GM10248 (cell line): Measurements from ENCODE around the gene PCDHGA6.
"Not testable (repeated sequence)": the region's sequence is repeated elsewhere in the genome, so short reads cannot be mapped to it uniquely, and the experiment has no call there.

Experiments
- CTCF ChIA-PET: fragments of 300-600 bp; sonication (Branson Sonifier 250); formaldehyde crosslinking; extraction: SDS; loops from one replicate; lab custom pipeline; 2021; ENCODE audit warnings: antibody characterized with exemption; lab: Yijun Ruan, JAX
- POLR2A ChIA-PET: fragments of 350-650 bp; sonication (Branson Sonifier 250); formaldehyde crosslinking; extraction: SDS; loops from one replicate; lab custom pipeline; 2020; ENCODE audit warnings: antibody characterized with exemption; lab: Yijun Ruan, JAX
- DNase-seq: peaks from one replicate; pipeline ENCODE4 v3.0.0; 2012; ENCODE audit errors: extremely low spot score
- CTCF ChIP-seq: IDR thresholded peaks from 2 replicates; pipeline ENCODE4 v1.5.1; 2012; ENCODE audit warnings: mild to moderate bottlenecking, low read depth; ENCODE audit errors: extremely low read depth, missing control alignments, control extremely low read depth

Gene PCDHGA6

GRCh38 chr5:141373673-141374317 is at the start of gene PCDHGA6:
PCDHGA6 (plus strand) TSS chr5:141373891; CDS start chr5:141374084, 193 bp downstream.
- peak; percentile 32 for TF ChIP-seq CTCF
- no peak for DNase-seq
- ChIA-PET POLR2A (no interaction called here), CTCF (interaction anchor here (1.1 to 1.8 kb wide), 3 partner anchors 21 to 39 kb away, joined by 3 to 6 read pairs (median 4); partner anchors contain the start of gene PCDHGA10)

- TF ChIP-seq CTCF: peak; percentile 43
- ChIA-PET CTCF (interaction anchor here (0.7 to 4.6 kb wide), 7 partner anchors 10 to 242 kb away, joined by 3 to 14 read pairs (median 4); partner anchors contain the start of genes PCDHGA2 and PCDHGB3), POLR2A (no interaction called here)
- DNase-seq: peak; percentile 62
These were observed 47.4 kb upstream of the PCDHGA6 start for GRCh38 chr5:141326088-141326854.

GRCh38 chr5:141328231-141328630 is 45.5 kb upstream of the PCDHGA6 start:
- POLR2A ChIA-PET: no interaction called here
- no peak for TF ChIP-seq CTCF
- CTCF ChIA-PET: interaction anchor here (0.8 to 4.4 kb wide), 8 partner anchors 9 to 236 kb away, joined by 3 to 53 read pairs (median 4); partner anchors contain the start of genes PCDHGB1, PCDHGB6 and TAF7

GRCh38 chr5:141330299-141331080 is 43.2 kb upstream of the PCDHGA6 start, which contains the start of gene PCDHGA1:
PCDHGA1 (plus strand) TSS chr5:141330514.
- POLR2A ChIA-PET: interaction anchor here (1.1 kb wide), 1 partner anchor 11 kb away, joined by 4 read pairs; no protein-coding TSS in a partner anchor
- CTCF ChIA-PET: interaction anchor here (0.6 to 4.4 kb wide), 25 partner anchors 9 to 235 kb away, joined by 3 to 53 read pairs (median 5); partner anchors contain the start of genes PCDHB14, PCDHGA10, PCDHGA11 and PCDHGA3
- TF ChIP-seq CTCF: peak; percentile 73
- peak; percentile 45 for DNase-seq

More at GRCh38 chr5:141328231-141328630, 45.5 kb upstream of the PCDHGA6 start:
- DNase-seq: no peak

- CTCF ChIA-PET: interaction anchor here (1.7 to 3.5 kb wide), 3 partner anchors 12 to 235 kb away, joined by 5 to 20 read pairs (median 6); partner anchors contain the start of genes PCDHGA10 and TAF7
- DNase-seq, POLR2A ChIA-PET: not testable (repeated sequence)
These were observed 41.1 kb upstream of the PCDHGA6 start for GRCh38 chr5:141332571-141332970.

- DNase-seq: peak; percentile 47
- POLR2A ChIA-PET: no interaction called here
- CTCF ChIA-PET: interaction anchor here (1.1 to 2.5 kb wide), 14 partner anchors 8 to 492 kb away, joined by 3 to 14 read pairs (median 5); partner anchors contain the start of genes PCDHGA1, PCDHGA10, PCDHGA12 and PCDHGB1
- peak; percentile 35 for TF ChIP-seq CTCF
These were observed 35.0 kb upstream of the PCDHGA6 start, which contains the start of gene PCDHGA2 for GRCh38 chr5:141338538-141339306. PCDHGA2 (plus strand) TSS chr5:141338760.

GRCh38 chr5:141340781-141341354 is 32.8 kb upstream of the PCDHGA6 start:
- CTCF ChIA-PET: interaction anchor here (2.2 kb wide), 1 partner anchor 10 kb away, joined by 7 read pairs; the partner anchor contains the start of gene PCDHGA1
- POLR2A ChIA-PET, DNase-seq: not testable (repeated sequence)
